HepG2 (cell line): ENCODE data around the gene TPO. TPM values are rescaled to one million over a fixed set of nuclear protein-coding genes. Genes with fewer than 3 reads are reported as not detected.

Source experiments
- ATAD3A ChIP-seq: sonication (generic); formaldehyde crosslinking; IDR thresholded peaks from 2 replicates; pipeline ENCODE4 v1.4.0; 2020; ENCODE audit warnings: missing genetic modification reagents
- ATRX ChIP-seq: sonication (generic); formaldehyde crosslinking; IDR thresholded peaks from 2 replicates; pipeline ENCODE4 v1.4.0; 2020; ENCODE audit warnings: missing genetic modification reagents, borderline replicate concordance
- BRCA1 ChIP-seq: sonication (generic); formaldehyde crosslinking; IDR thresholded peaks from 2 replicates; pipeline ENCODE4 v1.4.0; 2020; ENCODE audit warnings: missing genetic modification reagents
- CBX5 ChIP-seq: sonication (generic); formaldehyde crosslinking; IDR thresholded peaks from 2 replicates; pipeline ENCODE4 v1.4.0; 2020; ENCODE audit warnings: missing genetic modification reagents, borderline replicate concordance
- RFXAP ChIP-seq: sonication (generic); formaldehyde crosslinking; IDR thresholded peaks from 2 replicates; pipeline ENCODE4 v1.4.0; 2020; ENCODE audit warnings: missing genetic modification reagents, borderline replicate concordance
- ZBTB40 ChIP-seq, 2 experiments: fragments of 450-650 bp in 1 of 2; sonication (generic) in 1 of 2; formaldehyde crosslinking in 1 of 2; IDR thresholded peaks; 2 replicates each; pipeline versions ENCODE4 v1.6.1 to v1.8.0; 2016 to 2022; ENCODE audit warnings: antibody characterized with exemption in 1 of 2, mild to moderate bottlenecking in 1 of 2, missing genetic modification reagents in 1 of 2
- polyA plus RNA-seq, 8 experiments: library from polyadenylated mRNA; depleted of rRNA in 3 of 8; stranded (reverse) in 7 of 8; unstranded in 1 of 8; fragments of >200 nt; fragmentation: Illumina TruSeq in 4 of 8; extraction: Trizol in 4 of 8; gene quantifications; 2 replicates each; pipeline versions ENCODE4 v1.2.1 to v1.2.3, GENCODE V29; 2011 to 2016; ENCODE audit warnings: low read depth in 4 of 8, missing spikeins in 1 of 8, mixed read lengths in 1 of 8; ENCODE audit not compliant: insufficient read depth in 1 of 8
- total RNA-seq, 5 experiments: library from RNA; depleted of rRNA; stranded (reverse); fragments of >200 nt; fragmentation: Illumina TruSeq; extraction: Trizol; gene quantifications; 2 replicates each; pipeline ENCODE4 v1.2.3, GENCODE V29; 2016; ENCODE audit warnings: low read depth in 1 of 5
- TF ChIP-seq, protein P1 (sequence below): sonication (generic); formaldehyde crosslinking; IDR thresholded peaks from 2 replicates; pipeline ENCODE4 v1.8.1; 2023; ENCODE audit warnings: missing genetic modification reagents, inconsistent platforms, borderline replicate concordance
- TF ChIP-seq, protein P2 (sequence below): sonication (generic); formaldehyde crosslinking; IDR thresholded peaks from 2 replicates; pipeline ENCODE4 v1.4.0; 2020; ENCODE audit warnings: missing genetic modification reagents, mild to moderate bottlenecking, borderline replicate concordance
- TF ChIP-seq, protein P3 (sequence below): sonication (generic); formaldehyde crosslinking; IDR thresholded peaks from 2 replicates; pipeline ENCODE4 v1.5.1; 2020; ENCODE audit warnings: missing genetic modification reagents, mild to moderate bottlenecking, borderline replicate concordance

TPO gene
- total and polyA plus RNA-seq, 2 of the 13 experiments (the other 11 are each of a cell fraction or from before 2014, with no cell fraction given), result not detected

- TF ChIP-seq, protein P1, sequence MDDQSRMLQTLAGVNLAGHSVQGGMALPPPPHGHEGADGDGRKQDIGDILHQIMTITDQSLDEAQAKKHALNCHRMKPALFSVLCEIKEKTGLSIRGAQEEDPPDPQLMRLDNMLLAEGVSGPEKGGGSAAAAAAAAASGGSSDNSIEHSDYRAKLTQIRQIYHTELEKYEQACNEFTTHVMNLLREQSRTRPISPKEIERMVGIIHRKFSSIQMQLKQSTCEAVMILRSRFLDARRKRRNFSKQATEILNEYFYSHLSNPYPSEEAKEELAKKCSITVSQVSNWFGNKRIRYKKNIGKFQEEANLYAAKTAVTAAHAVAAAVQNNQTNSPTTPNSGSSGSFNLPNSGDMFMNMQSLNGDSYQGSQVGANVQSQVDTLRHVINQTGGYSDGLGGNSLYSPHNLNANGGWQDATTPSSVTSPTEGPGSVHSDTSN (CRISPR knock-in tag), result no peak
- TF ChIP-seq CBX5 (CRISPR knock-in tag) (no peak), ATAD3A (CRISPR knock-in tag) (no peak), ATRX (no peak), BRCA1 (no peak), RFXAP (CRISPR knock-in tag) (no peak), ZBTB40 (IDR thresholded peaks at IDR 0.05) (no peak), ZBTB40 (CRISPR knock-in tag; IDR thresholded peaks at IDR 0.05) (no peak)
- TF ChIP-seq, protein P2, sequence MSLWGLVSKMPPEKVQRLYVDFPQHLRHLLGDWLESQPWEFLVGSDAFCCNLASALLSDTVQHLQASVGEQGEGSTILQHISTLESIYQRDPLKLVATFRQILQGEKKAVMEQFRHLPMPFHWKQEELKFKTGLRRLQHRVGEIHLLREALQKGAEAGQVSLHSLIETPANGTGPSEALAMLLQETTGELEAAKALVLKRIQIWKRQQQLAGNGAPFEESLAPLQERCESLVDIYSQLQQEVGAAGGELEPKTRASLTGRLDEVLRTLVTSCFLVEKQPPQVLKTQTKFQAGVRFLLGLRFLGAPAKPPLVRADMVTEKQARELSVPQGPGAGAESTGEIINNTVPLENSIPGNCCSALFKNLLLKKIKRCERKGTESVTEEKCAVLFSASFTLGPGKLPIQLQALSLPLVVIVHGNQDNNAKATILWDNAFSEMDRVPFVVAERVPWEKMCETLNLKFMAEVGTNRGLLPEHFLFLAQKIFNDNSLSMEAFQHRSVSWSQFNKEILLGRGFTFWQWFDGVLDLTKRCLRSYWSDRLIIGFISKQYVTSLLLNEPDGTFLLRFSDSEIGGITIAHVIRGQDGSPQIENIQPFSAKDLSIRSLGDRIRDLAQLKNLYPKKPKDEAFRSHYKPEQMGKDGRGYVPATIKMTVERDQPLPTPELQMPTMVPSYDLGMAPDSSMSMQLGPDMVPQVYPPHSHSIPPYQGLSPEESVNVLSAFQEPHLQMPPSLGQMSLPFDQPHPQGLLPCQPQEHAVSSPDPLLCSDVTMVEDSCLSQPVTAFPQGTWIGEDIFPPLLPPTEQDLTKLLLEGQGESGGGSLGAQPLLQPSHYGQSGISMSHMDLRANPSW (CRISPR knock-in tag), result no peak
- TF ChIP-seq, protein P3, sequence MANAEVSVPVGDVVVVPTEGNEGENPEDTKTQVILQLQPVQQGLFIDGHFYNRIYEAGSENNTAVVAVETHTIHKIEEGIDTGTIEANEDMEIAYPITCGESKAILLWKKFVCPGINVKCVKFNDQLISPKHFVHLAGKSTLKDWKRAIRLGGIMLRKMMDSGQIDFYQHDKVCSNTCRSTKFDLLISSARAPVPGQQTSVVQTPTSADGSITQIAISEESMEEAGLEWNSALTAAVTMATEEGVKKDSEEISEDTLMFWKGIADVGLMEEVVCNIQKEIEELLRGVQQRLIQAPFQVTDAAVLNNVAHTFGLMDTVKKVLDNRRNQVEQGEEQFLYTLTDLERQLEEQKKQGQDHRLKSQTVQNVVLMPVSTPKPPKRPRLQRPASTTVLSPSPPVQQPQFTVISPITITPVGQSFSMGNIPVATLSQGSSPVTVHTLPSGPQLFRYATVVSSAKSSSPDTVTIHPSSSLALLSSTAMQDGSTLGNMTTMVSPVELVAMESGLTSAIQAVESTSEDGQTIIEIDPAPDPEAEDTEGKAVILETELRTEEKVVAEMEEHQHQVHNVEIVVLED (CRISPR knock-in tag), result no peak
Measured at GRCh38 chr2:1505031-1505441, 91.8 kb downstream of the TPO start (continued).
